ENCODE data around the gene MPPED1. TPM values are rescaled to one million over a fixed set of nuclear protein-coding genes. Genes with fewer than 3 reads are reported as not detected.

MPPED1 gene
- total RNA-seq, 1 experiment from 2014 or later: not detected

GRCh38 chr22:43467216-43467940, 55.6 kb downstream of the MPPED1 start:
- Histone ChIP-seq H3K4me2 (no peak overlapping the region), H3K36me3 (ENCODE audit: low read depth) (no peaks in the 10 kb centered on the region), H4K20me1 (ENCODE audit: insufficient read depth) (no peaks in the 10 kb centered on the region), H3K9me2 (ENCODE audit: insufficient read depth) (no peaks in the 10 kb centered on the region), H2AFZ (no peak overlapping the region), H3K27ac (no peak overlapping the region), H3K4me1 (replicated peaks; ENCODE audit: insufficient read depth) (no peaks in the 10 kb centered on the region), H3K9me3 (ENCODE audit: insufficient read depth, low read depth) (no peaks in the 10 kb centered on the region), H3K79me2 (ENCODE audit: low read depth) (no peaks in the 10 kb centered on the region), H3K27me3 (ENCODE audit: insufficient read depth, low read depth) (peaks cover 81% of the 10 kb centered on the region), H3F3A (ENCODE audit: insufficient read depth, low read depth) (no peaks in the 10 kb centered on the region), H3K4me3 (no peak overlapping the region)
- no peak for TF ChIP-seq EZH2 (IDR thresholded peaks at IDR 0.05; ENCODE audit: low read depth)
- TF ChIP-seq, protein P1, sequence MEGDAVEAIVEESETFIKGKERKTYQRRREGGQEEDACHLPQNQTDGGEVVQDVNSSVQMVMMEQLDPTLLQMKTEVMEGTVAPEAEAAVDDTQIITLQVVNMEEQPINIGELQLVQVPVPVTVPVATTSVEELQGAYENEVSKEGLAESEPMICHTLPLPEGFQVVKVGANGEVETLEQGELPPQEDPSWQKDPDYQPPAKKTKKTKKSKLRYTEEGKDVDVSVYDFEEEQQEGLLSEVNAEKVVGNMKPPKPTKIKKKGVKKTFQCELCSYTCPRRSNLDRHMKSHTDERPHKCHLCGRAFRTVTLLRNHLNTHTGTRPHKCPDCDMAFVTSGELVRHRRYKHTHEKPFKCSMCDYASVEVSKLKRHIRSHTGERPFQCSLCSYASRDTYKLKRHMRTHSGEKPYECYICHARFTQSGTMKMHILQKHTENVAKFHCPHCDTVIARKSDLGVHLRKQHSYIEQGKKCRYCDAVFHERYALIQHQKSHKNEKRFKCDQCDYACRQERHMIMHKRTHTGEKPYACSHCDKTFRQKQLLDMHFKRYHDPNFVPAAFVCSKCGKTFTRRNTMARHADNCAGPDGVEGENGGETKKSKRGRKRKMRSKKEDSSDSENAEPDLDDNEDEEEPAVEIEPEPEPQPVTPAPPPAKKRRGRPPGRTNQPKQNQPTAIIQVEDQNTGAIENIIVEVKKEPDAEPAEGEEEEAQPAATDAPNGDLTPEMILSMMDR (conservative IDR thresholded peaks at IDR 0.05): no peak
- no TSS peak for BruUV-seq (replicated peaks)
- POLR2A ChIA-PET (ENCODE audit: unreplicated experiment): no interaction called here
- CTCF ChIA-PET: no interaction called here
- intact Hi-C loops (cut with micrococcal nuclease; ENCODE audit: unreplicated experiment): no loop called here
- no peak for DNase-seq

DNA sequence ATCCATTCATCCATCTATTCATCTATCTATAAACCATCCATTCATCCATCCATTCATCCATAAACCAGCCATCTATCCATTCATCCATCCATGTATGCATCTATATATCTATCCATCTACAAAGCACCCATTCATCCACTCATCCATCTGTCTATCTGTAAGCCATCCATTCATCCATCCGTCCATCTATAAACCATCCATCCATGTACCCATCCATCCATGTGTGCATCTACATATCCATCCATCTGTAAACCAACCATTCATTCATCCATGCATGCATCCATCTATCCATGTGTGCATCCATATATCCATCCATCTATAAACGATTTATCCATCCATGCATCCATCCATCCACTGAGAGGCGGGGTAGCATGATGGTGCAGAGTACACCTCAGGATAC, 58.4 kb downstream of the MPPED1 start:
- Histone ChIP-seq H3K4me3 (no peak overlapping the region), H3K27ac (no peak overlapping the region), H3K4me2 (no peak overlapping the region), H3K27me3 (ENCODE audit: insufficient read depth, low read depth) (peaks cover 95% of the 10 kb centered on the region), H3K36me3 (ENCODE audit: low read depth) (no peaks in the 10 kb centered on the region), H3F3A (ENCODE audit: insufficient read depth, low read depth) (no peaks in the 10 kb centered on the region), H3K4me1 (replicated peaks; ENCODE audit: insufficient read depth) (no peaks in the 10 kb centered on the region), H4K20me1 (ENCODE audit: insufficient read depth) (no peaks in the 10 kb centered on the region), H3K79me2 (ENCODE audit: low read depth) (no peaks in the 10 kb centered on the region), H3K9me2 (ENCODE audit: insufficient read depth) (no peaks in the 10 kb centered on the region), H3K9me3 (ENCODE audit: insufficient read depth, low read depth) (no peaks in the 10 kb centered on the region), H2AFZ (no peak overlapping the region)
- TF ChIP-seq, protein P1 (conservative IDR thresholded peaks at IDR 0.05): no peak
- TF ChIP-seq EZH2 (IDR thresholded peaks at IDR 0.05; ENCODE audit: low read depth): no peak
- BruUV-seq (replicated peaks): no TSS peak
- POLR2A ChIA-PET (ENCODE audit: unreplicated experiment): no interaction called here
- no peak for DNase-seq
- CTCF ChIA-PET: no interaction called here
- intact Hi-C loops (cut with micrococcal nuclease; ENCODE audit: unreplicated experiment): no loop called here

GRCh38 chr22:43470941-43471585, 59.2 kb downstream of the MPPED1 start:
- no peak for DNase-seq
- Histone ChIP-seq H3K4me3 (no peak overlapping the region), H3K9me2 (ENCODE audit: insufficient read depth) (no peaks in the 10 kb centered on the region), H3K27me3 (ENCODE audit: insufficient read depth, low read depth) (peaks cover 87% of the 10 kb centered on the region), H3K27ac (no peak overlapping the region), H3K79me2 (ENCODE audit: low read depth) (no peaks in the 10 kb centered on the region), H3K4me2 (no peak overlapping the region), H2AFZ (no peak overlapping the region), H3K9me3 (ENCODE audit: insufficient read depth, low read depth) (no peaks in the 10 kb centered on the region), H3F3A (ENCODE audit: insufficient read depth, low read depth) (no peaks in the 10 kb centered on the region), H4K20me1 (ENCODE audit: insufficient read depth) (no peaks in the 10 kb centered on the region), H3K4me1 (replicated peaks; ENCODE audit: insufficient read depth) (no peaks in the 10 kb centered on the region), H3K36me3 (ENCODE audit: low read depth) (no peaks in the 10 kb centered on the region)
- BruUV-seq (replicated peaks): no TSS peak
- ChIA-PET POLR2A (ENCODE audit: unreplicated experiment) (no interaction called here), CTCF (no interaction called here)
- no peak for TF ChIP-seq EZH2 (IDR thresholded peaks at IDR 0.05; ENCODE audit: low read depth)
- TF ChIP-seq, protein P1 (conservative IDR thresholded peaks at IDR 0.05): no peak
- intact Hi-C loops (cut with micrococcal nuclease; ENCODE audit: unreplicated experiment): no loop called here
